BE2C (cell line): Measurements from ENCODE around the gene GPC5.
A peak's percentile ranks its signal among the peaks of the same experiment; 100 is the strongest.

ENCODE experiments used
- DNase-seq: peaks from one replicate; pipeline ENCODE4 v3.0.0-alpha.2; 2020
- H3K27me3 ChIP-seq: fragments of 250-450 bp; sonication (Bioruptor Pico); 2 replicates; pipeline ENCODE4 v1.5.1; 2020; ENCODE audit warnings: mild to moderate bottlenecking
- H3K36me3 ChIP-seq: fragments of 250-450 bp; sonication (Bioruptor Pico); 2 replicates; pipeline ENCODE4 v1.5.1; 2020; ENCODE audit warnings: mild to moderate bottlenecking
- H3K4me1 ChIP-seq: fragments of 250-450 bp; sonication (Bioruptor Pico); 2 replicates; pipeline ENCODE4 v1.5.1; 2020
- H3K4me3 ChIP-seq: 2 replicates; pipeline ENCODE4 v1.5.1; 2011; ENCODE audit warnings: low read depth, low read length
- H3K9me3 ChIP-seq: fragments of 250-450 bp; sonication (Bioruptor Pico); 2 replicates; pipeline ENCODE4 v1.5.1; 2020
- TF ChIP-seq, protein P1 (sequence below): IDR thresholded peaks from 2 replicates; pipeline ENCODE4 v1.5.1; 2012; ENCODE audit warnings: mild to moderate bottlenecking, low read depth, low read length

Gene GPC5

DNA sequence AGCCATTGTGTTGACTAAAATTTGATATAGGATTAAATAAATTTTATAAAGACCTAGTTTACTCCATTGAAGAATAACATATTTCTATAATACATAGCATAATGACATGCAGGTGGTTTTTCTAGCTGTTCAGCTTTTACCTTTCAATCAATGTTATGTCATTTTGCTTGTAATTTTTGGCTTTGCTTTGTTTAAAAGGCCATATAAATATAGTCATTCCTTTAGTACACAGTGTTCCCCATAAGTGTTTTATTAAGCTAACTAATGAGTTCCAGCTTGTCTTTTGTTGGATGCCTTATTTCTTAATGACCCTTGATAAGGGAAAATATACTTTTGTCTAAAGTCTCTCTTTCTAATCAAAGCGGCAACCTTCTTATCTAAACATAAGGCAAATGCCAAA is 921.9 kb downstream of the GPC5 start:
- Histone ChIP-seq H3K27me3 (no peaks in the 10 kb centered on the region), H3K4me3 (no peak overlapping the region), H3K9me3 (no peaks in the 10 kb centered on the region), H3K4me1 (no peaks in the 10 kb centered on the region), H3K36me3 (no peaks in the 10 kb centered on the region)
- DNase-seq, result no peak
- TF ChIP-seq, protein P1, sequence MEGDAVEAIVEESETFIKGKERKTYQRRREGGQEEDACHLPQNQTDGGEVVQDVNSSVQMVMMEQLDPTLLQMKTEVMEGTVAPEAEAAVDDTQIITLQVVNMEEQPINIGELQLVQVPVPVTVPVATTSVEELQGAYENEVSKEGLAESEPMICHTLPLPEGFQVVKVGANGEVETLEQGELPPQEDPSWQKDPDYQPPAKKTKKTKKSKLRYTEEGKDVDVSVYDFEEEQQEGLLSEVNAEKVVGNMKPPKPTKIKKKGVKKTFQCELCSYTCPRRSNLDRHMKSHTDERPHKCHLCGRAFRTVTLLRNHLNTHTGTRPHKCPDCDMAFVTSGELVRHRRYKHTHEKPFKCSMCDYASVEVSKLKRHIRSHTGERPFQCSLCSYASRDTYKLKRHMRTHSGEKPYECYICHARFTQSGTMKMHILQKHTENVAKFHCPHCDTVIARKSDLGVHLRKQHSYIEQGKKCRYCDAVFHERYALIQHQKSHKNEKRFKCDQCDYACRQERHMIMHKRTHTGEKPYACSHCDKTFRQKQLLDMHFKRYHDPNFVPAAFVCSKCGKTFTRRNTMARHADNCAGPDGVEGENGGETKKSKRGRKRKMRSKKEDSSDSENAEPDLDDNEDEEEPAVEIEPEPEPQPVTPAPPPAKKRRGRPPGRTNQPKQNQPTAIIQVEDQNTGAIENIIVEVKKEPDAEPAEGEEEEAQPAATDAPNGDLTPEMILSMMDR, result no peak

DNA sequence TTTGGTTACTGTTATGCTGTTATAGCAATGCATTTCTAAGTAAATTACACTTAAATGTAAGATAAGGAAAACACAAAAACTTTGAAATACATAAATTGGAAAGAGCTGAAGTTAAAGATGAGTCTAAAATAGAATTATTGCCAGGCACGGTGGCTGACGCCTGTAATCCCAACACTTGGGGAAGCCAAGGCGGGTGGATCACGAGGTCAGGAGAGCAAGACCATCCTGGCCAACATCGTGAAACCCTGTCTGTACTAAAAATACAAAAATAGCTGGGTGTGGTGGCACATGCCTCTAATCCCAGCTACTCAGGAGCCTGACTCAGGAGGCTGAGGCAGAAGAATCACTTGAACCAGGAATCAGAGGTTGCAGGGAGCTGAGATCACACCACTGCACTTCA is 922.8 kb downstream of the GPC5 start:
- no peaks in the 10 kb centered on the region for H3K27me3 ChIP-seq
- H3K4me1 ChIP-seq, result no peaks in the 10 kb centered on the region
- TF ChIP-seq, protein P1, result no peak
- H3K4me3 ChIP-seq, result no peak overlapping the region
- no peaks in the 10 kb centered on the region for H3K36me3 ChIP-seq
- H3K9me3 ChIP-seq, result no peaks in the 10 kb centered on the region
- no peak for DNase-seq

- H3K36me3 ChIP-seq, result no peaks in the 10 kb centered on the region
- DNase-seq, result no peak
- no peaks in the 10 kb centered on the region for H3K27me3 ChIP-seq
- no peaks in the 10 kb centered on the region for H3K4me1 ChIP-seq
- H3K9me3 ChIP-seq, result no peaks in the 10 kb centered on the region
- H3K4me3 ChIP-seq, result no peak overlapping the region
- TF ChIP-seq, protein P1, result no peak
These were observed 947.2 kb downstream of the GPC5 start for GRCh38 chr13:92345627-92346026.

GRCh38 chr13:92346046-92346445 is 947.6 kb downstream of the GPC5 start:
- Histone ChIP-seq H3K27me3 (no peaks in the 10 kb centered on the region), H3K36me3 (no peaks in the 10 kb centered on the region)
- DNase-seq, result no peak

DNA sequence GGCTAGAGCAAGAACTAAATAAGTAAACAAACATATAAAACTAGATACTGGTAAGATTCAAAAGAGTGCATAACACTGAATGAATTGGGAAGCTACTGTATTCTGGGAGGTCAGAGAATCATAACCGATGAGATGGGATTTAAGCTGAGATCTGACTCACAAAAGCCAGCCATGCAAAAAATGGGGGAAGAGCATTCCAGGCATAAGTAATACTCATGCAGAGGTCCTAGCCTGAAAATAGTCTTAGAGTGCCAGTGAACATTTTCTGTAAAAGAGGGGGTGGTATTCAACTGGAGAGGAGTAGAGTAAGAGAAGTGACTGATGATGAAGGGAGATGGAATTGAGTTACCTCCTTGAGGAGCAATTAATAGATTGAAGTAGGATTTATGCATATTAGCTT is 956.2 kb downstream of the GPC5 start:
- H3K4me1 ChIP-seq, result no peaks in the 10 kb centered on the region
- H3K27me3 ChIP-seq, result no peaks in the 10 kb centered on the region
- no peak overlapping the region for H3K4me3 ChIP-seq
- no peaks in the 10 kb centered on the region for H3K36me3 ChIP-seq
- H3K9me3 ChIP-seq, result no peaks in the 10 kb centered on the region
- TF ChIP-seq, protein P1, result no peak
- DNase-seq, result no peak

More at GRCh38 chr13:92346046-92346445, 947.6 kb downstream of the GPC5 start:
- Histone ChIP-seq H3K4me3 (no peak overlapping the region), H3K9me3 (no peaks in the 10 kb centered on the region), H3K4me1 (no peaks in the 10 kb centered on the region)
- TF ChIP-seq, protein P1, result no peak

GRCh38 chr13:92355213-92355612 is 956.8 kb downstream of the GPC5 start:
- H3K9me3 ChIP-seq, result no peaks in the 10 kb centered on the region
- H3K4me3 ChIP-seq, result no peak overlapping the region
- TF ChIP-seq, protein P1, result peak; percentile 53
- peak; percentile 19 for DNase-seq
- H3K4me1 ChIP-seq, result no peaks in the 10 kb centered on the region
- no peaks in the 10 kb centered on the region for H3K36me3 ChIP-seq
- H3K27me3 ChIP-seq, result peaks cover 2% of the 10 kb centered on the region; the same call in 1 of the 2 replicates
